ENCODE results near the gene FHIT.
"Not testable (repeated sequence)": the region's sequence is repeated elsewhere in the genome, so short reads cannot be mapped to it uniquely, and the experiment has no call there.

FHIT gene

GRCh38 chr3:61110576-61110975 lies 140.7 kb downstream of the FHIT start:
- DNase-seq = no peak

- DNase-seq = no peak
These were observed 142.8 kb downstream of the FHIT start for GRCh38 chr3:61108247-61109019.

- no peak for DNase-seq
These were observed 156.6 kb downstream of the FHIT start for GRCh38 chr3:61094608-61095007.

DNA sequence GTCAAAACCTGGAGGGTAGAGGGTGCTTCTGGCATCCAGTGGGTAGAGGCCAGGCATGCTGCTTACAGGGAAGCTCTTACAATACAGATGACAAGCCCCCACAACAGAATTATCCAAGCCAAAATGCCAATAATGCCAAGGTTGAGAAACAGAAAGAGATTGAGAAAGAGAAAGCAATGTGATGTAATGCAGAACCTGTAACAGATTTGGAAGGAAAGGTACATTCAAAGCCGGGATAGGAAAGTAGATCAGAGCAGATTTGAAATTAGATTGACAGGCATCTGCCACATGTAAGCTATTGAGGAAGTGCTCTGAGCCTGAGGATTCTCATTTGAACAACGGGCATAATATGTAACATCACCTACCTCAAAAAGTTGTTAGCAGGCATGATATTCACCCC lies 157.9 kb downstream of the FHIT start:
- DNase-seq = no peak

DNA sequence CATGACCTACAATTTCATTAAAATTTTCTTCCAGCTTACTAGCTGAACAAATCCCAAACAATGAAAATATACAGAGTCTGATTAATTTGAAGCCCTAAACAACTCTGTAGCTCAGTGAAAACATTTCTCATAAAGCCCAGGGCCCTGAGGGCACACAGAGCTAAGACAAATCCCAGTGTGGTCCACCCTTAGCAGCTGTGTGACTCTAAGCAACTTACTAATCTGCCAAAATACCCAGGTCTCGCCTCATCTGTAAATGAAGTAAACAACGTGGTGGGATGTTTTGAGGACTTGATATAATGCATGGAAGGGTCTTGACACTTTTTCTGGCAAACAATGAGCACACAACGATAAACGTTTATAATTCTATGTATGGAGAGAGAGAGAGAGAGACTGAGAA lies 158.4 kb downstream of the FHIT start:
- DNase-seq = no peak

GRCh38 chr3:61090389-61091169 lies 160.7 kb downstream of the FHIT start:
- DNase-seq = no peak

DNA sequence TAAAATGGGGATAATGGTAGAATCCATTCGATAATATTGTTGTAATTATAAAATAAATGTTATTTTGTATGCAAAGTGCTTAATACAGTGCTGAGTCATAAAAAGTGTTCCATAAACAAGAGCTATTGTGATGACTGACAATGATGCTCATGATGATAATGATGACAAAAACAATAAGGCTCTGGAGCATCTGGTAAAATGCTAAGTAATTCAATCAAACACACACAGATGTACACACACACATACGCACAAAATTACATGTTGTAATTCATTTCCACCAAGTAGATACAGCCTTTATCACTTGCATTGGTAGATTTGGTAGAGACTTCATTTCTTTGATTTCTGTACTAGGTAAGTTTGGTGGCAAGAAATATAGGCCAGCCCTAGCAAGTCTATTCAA lies 163.8 kb downstream of the FHIT start:
- no peak for DNase-seq

- DNase-seq = no peak
These were observed 169.7 kb downstream of the FHIT start for GRCh38 chr3:61081554-61081953.

- DNase-seq = no peak
These were observed 170.4 kb downstream of the FHIT start for GRCh38 chr3:61080737-61081445.

DNA sequence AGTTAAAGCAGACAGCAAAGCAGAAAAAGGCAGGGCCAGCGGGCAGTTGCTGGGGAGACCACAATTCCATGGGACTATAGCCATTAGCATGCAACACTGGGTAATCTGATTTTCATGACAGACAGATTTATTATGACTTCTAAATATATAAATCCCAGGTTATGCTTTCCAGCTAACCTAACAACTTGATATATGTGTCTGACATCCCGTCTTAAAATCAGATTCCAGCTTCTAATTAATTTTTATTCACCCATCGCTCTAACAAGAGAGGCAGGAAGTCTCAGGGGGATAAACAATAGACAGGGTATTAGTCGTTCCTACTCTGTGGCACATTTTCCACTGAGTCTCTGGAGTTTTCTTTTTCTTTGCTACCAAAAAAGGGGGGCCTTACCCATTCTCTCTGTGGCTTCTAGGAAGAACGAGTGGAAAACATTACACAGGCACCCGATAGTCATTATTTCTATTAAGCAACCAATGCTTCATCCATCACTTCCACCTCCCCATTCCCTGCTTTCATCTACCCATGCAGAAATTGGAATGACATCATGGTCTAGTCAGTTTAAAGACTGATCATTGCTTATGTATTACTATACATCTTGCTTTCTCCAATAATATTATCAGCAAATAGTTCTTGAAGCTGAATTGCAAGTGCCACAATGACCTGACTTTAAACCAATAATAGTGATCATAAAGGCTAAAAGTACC lies 173.1 kb downstream of the FHIT start:
- DNase-seq = no peak

GRCh38 chr3:61077551-61077950 lies 173.7 kb downstream of the FHIT start:
- no peak for DNase-seq

- DNase-seq = no peak
These were observed 176.5 kb downstream of the FHIT start for GRCh38 chr3:61074783-61075182.

DNA sequence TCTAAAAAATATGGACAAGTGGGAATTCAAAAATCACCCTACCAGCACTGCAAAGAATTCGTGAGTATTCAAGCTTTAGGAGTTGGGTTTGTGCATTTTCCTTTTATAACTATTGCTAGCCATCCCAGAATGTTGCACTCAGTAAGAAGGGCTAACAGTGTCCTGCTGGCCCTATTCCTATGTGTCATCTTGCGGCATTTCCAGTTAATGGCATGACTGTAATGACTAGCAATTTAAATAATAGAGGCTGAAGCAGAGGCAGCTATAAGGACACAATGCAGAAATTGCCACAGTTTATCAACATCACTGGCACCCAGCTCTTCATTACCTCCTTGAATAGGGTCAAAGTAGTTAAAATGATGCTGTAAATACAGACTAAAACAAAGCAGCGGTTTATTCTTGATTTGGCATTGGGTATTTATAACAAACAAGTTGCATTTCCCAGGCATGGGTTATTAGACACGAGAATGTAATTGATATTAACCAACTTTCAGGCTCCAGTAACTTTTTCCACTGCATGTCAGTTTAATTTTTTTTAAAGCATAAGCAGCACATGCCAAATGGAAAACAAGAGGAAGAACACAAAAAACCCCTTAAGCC lies 177.6 kb downstream of the FHIT start:
- no peak for DNase-seq

GRCh38 chr3:61068084-61068483 lies 183.2 kb downstream of the FHIT start:
- DNase-seq = no peak

DNA sequence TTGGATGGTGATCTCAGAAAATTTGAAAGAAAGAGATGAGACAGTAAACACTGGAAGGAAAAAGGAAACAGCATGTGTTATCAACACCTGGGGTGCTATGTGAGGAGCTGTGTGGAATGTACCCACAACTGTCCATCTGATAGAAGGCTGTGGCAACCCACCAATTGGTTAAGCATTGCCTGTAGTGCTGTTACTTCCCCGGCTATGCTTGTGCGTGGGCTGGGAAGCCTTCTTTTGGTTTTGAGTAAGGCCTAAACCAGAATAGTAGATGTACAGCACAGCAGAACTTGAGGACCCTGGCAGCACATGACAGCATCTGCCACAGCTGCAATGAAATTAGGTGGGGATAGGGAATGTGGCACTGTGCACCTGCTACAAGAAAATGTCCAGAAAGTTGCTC lies 184.5 kb downstream of the FHIT start:
- DNase-seq = no peak

GRCh38 chr3:61066222-61066621 lies 185.0 kb downstream of the FHIT start:
- DNase-seq = not testable (repeated sequence)

DNA sequence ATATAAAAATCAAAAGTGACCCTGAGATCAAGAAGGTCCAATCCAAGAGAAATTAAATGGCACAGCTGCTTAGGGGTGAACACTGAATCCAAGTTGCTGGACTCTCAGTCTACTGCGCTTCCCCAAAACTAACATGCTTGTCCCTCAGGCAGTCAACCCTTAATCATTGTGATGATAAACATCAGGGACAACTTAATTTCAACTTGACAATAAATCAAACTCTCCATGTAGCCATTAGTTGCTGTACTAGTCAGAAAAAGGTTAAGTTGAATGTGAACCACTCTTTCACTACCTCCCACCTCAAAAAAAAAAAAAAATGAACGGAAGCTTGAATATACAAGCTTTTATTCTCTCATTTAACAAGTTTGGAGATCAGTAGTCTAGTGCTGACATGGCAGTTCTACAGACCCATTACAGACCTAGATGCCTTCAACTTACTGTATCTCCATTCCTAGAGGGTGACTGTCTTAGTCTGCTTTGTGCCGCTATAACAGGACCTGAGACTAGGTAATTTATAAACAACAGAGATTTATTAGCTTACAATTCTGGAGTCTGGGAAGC lies 185.7 kb downstream of the FHIT start:
- DNase-seq = no peak

DNA sequence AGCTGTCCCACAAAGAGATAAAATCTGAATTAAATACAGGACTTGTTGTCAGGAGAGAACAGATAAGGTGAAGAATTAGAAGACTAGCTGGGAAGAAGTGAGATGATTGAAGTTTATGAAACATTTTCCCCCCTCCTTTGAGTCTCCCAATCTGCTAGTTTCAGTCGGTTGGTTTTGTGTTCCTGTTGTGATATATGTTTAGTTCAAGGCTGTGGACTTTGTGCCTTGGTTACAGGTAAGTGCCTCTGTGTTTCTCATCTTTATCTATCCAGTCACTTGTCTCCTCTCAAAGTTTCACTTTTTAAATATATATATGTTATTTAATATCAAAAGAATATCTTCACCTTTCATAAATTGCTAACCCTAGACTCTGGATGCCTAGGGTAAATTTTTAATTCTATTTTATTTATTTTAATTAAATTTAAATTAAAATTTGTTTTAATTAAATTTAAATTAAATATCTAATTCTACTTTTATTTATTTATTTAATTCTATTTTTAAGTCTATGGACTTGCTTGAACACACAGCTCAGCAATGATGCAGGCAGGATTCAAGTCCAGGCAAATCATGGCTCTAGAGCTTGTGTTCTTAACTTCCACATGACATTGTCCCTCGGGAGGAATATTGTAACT lies 190.0 kb downstream of the FHIT start:
- DNase-seq = no peak

- DNase-seq = no peak
These were observed 190.8 kb downstream of the FHIT start for GRCh38 chr3:61060411-61060861.

DNA sequence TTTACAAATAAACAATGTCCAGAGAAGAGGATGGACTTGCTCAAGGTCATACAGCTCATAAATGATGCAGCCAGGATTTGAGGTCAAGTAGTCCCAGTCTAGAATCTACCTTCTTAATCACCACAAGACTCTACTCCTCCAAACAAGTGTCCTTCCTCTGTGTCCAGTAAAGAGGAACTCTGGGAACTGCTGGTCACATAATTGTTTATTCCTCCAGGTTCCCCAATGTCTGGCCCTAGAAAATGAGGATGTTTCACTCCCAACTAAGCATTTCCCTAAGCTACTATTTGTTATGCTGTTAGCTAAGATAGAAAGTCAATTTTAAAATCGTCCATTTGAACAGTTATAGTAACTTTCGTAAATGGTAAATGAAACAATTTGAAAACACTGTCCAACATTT lies 192.4 kb downstream of the FHIT start:
- no peak for DNase-seq

GRCh38 chr3:61057464-61057863 lies 193.8 kb downstream of the FHIT start:
- DNase-seq = no peak

- DNase-seq = no peak
These were observed 195.8 kb downstream of the FHIT start for GRCh38 chr3:61055447-61055846.
